Measurements from ENCODE around the gene TRABD2B. TPM values are rescaled to one million over a fixed set of nuclear protein-coding genes. Genes with fewer than 3 reads are reported as not detected.

TRABD2B gene
- total RNA-seq, 1 donor = not detected

DNA sequence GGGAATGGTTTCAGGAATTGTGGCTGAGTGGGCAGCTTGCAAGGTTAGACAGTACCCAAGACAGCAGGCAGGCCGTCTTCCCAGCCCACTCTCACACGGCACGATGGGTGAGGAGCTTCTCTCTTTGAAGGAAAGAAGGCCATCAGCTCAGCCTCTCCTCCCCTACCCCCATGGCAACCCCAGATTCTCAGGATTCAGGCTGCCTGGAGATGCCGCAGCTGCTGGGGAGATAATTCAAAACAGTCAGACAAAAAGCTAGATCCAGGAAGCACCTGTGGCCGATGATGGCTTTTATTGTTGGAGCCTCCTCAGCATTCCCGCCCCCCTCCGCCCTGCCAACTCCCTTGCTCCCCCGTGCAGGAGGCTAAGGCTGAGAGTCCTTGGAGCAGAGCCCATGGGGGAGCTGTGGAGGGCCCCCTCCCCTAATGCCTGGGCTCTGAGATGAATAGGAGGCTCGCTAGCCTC is 220.5 kb downstream of the TRABD2B start:
- H3K27me3 ChIP-seq (ENCODE audit: insufficient read depth, low read length) = no peaks in the 10 kb centered on the region
- H3K4me3 ChIP-seq (ENCODE audit: low read length) = no peak overlapping the region
- no peaks in the 10 kb centered on the region for H3K9me3 ChIP-seq (ENCODE audit: low read depth, low read length)
- H3K4me1 ChIP-seq (ENCODE audit: insufficient read depth, low read length) = no peaks in the 10 kb centered on the region

GRCh38 chr1:47774986-47775834 is 222.0 kb downstream of the TRABD2B start:
- no peaks in the 10 kb centered on the region for H3K9me3 ChIP-seq (ENCODE audit: low read depth, low read length)
- no peaks in the 10 kb centered on the region for H3K4me1 ChIP-seq (ENCODE audit: insufficient read depth, low read length)
- H3K4me3 ChIP-seq (ENCODE audit: low read length) = no peak overlapping the region
- no peaks in the 10 kb centered on the region for H3K27me3 ChIP-seq (ENCODE audit: insufficient read depth, low read length)

DNA sequence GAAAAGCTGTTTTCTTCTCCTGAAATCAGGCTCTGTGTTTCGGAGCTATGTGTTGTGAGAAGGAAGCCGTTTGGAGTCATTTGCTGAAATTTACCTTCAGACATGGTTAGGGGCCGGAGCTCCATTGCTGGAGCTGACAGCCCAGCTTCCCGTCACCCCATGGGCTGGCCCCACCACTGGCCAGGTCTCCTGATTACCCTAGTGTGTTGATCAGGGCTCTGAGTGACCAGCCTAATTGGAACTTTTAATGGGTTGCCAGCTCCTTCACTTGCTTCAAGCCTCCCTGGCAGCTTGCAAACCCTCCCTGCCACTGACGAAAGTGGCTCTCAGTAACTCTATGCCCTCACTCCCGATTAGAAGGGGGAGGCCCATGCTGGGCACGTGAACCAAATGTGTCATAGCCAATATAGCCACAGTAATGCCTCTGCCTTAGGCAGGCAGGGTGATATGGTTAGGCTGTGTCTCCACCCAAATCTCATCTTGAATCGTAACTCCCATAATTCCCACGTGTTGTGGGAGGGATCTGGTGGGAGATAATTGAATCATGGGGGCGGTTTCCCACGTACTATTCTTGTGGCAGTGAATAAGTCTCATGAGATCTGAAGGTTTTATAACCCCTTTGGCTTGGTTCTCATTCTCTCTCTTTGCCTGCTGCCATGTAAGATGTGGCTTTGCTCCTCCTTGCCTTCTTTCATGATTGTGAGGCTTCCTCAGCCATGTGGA is 224.1 kb downstream of the TRABD2B start:
- no peak overlapping the region for H3K4me3 ChIP-seq (ENCODE audit: low read length)
- H3K9me3 ChIP-seq (ENCODE audit: low read depth, low read length) = no peaks in the 10 kb centered on the region
- H3K27me3 ChIP-seq (ENCODE audit: insufficient read depth, low read length) = no peaks in the 10 kb centered on the region
- H3K4me1 ChIP-seq (ENCODE audit: insufficient read depth, low read length) = no peaks in the 10 kb centered on the region

DNA sequence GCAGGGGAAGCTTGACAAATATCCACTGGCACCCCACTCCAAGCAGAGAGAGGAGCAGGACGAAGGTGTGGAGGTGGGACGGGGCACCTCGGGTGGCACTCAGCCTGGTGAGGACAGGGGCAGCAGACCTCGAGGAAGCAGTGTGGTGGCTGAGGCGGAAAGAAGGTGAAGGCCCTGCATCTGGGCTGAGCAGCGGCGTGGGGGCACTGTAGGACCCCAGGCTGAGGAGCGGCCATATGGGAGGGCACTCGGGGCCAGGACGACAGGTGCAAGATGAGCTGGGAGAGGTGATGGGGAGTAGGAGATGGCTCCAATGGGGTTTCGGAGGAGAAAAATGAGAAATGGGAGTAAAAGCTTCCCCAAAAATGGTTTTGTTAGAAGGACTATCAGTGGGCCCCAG is 224.9 kb downstream of the TRABD2B start:
- no peaks in the 10 kb centered on the region for H3K4me1 ChIP-seq (ENCODE audit: insufficient read depth, low read length)
- no peak overlapping the region for H3K4me3 ChIP-seq (ENCODE audit: low read length)
- H3K9me3 ChIP-seq (ENCODE audit: low read depth, low read length) = no peaks in the 10 kb centered on the region
- no peaks in the 10 kb centered on the region for H3K27me3 ChIP-seq (ENCODE audit: insufficient read depth, low read length)

DNA sequence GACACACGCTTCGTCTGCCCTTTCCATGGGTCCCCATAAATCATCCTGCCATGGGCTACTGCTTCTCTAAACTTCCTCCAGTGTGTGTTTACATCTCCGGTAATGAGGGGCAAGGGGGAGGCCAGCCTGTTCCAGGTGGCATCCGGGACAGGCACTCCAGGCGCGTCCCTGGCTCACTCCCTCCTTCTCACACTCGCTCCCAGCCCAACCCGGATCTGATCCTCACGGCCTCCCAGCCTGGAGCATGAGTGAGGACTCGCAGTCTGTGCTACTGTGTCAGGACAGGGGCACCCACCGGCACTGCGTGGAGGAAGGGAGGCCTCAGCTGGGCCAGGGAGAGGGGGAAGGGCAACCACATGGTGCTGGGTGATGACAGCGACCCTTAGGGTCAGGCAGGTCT is 225.4 kb downstream of the TRABD2B start:
- H3K9me3 ChIP-seq (ENCODE audit: low read depth, low read length) = no peaks in the 10 kb centered on the region
- H3K4me1 ChIP-seq (ENCODE audit: insufficient read depth, low read length) = no peaks in the 10 kb centered on the region
- no peaks in the 10 kb centered on the region for H3K27me3 ChIP-seq (ENCODE audit: insufficient read depth, low read length)
- H3K4me3 ChIP-seq (ENCODE audit: low read length) = no peak overlapping the region

GRCh38 chr1:47769983-47770382 is 227.2 kb downstream of the TRABD2B start:
- Histone ChIP-seq H3K27me3 (ENCODE audit: insufficient read depth, low read length) (no peaks in the 10 kb centered on the region), H3K4me1 (ENCODE audit: insufficient read depth, low read length) (no peaks in the 10 kb centered on the region), H3K4me3 (ENCODE audit: low read length) (no peak overlapping the region), H3K9me3 (ENCODE audit: low read depth, low read length) (no peaks in the 10 kb centered on the region)

DNA sequence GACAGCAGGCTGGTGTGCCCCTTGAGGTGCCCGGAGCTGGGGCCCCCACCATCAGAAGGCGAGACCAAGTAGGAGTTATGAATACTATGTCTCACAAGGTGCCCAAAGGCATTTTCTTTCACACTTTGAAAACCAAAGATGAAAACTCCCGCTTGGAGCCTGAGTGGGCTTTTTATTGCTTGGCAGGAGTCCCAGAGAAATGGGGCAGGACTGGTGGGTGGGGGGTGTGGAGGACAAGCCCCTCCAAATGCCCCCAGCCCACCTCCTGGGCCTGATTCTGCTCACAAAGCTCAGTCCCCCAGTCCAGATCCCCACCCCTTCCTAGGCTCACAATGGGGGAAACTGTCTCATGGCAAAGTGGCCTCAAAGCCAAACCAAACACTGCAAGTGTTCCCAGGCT is 227.9 kb downstream of the TRABD2B start:
- Histone ChIP-seq H3K4me3 (ENCODE audit: low read length) (no peak overlapping the region), H3K9me3 (ENCODE audit: low read depth, low read length) (no peaks in the 10 kb centered on the region)

GRCh38 chr1:47767741-47768100 is 229.5 kb downstream of the TRABD2B start:
- Histone ChIP-seq H3K9me3 (ENCODE audit: low read depth, low read length) (no peaks in the 10 kb centered on the region), H3K27me3 (ENCODE audit: insufficient read depth, low read length) (no peaks in the 10 kb centered on the region), H3K4me1 (ENCODE audit: insufficient read depth, low read length) (no peaks in the 10 kb centered on the region), H3K4me3 (ENCODE audit: low read length) (no peak overlapping the region)

More for the DNA sequence above, 227.9 kb downstream of the TRABD2B start:
- no peaks in the 10 kb centered on the region for H3K4me1 ChIP-seq (ENCODE audit: insufficient read depth, low read length)
- no peaks in the 10 kb centered on the region for H3K27me3 ChIP-seq (ENCODE audit: insufficient read depth, low read length)

DNA sequence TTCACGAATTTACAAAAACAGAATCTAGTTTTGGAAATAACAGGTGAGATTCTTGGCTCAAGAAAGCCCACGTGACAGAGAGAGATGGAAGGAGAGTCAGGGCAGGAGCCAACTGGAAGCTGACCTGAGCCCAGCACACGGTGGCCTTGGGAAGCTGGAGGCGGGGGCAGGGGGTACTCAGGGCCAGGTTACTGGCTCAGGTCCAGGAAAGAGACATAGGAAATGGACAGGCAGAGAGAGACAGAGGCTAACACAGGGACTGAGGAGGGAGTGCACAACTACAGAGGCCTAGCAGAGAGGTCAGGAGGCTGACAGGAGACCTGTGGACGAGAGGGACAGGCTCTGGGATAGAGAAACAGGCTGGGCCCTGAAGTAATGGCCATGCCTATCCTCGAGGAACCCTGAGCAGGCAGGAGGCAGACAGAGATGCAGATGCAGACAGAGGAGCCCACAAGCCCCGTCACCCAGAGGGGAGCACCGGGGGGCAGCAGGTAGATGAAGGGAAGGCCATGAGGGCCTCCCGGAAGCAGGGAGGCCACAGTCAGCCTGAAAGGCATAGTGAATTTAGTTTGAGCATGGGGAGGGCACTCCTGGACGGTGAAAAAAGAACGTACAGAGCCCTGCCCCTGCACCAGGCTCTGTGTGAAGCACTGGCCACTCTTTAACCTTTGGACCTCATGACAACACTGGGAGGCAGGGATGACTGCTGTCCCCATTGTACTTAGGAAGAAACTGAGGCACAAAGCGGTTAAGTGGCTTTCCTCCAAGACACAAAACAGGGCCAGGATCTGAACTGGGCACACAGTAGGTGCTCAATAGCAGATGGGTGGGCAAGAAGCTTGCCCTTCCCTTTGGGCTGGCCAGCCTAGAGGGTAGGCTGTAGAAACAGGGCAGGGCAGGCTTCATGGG is 230.1 kb downstream of the TRABD2B start:
- H3K4me1 ChIP-seq (ENCODE audit: insufficient read depth, low read length) = no peaks in the 10 kb centered on the region
- no peaks in the 10 kb centered on the region for H3K9me3 ChIP-seq (ENCODE audit: low read depth, low read length)
- H3K27me3 ChIP-seq (ENCODE audit: insufficient read depth, low read length) = no peaks in the 10 kb centered on the region
- no peak overlapping the region for H3K4me3 ChIP-seq (ENCODE audit: low read length)

DNA sequence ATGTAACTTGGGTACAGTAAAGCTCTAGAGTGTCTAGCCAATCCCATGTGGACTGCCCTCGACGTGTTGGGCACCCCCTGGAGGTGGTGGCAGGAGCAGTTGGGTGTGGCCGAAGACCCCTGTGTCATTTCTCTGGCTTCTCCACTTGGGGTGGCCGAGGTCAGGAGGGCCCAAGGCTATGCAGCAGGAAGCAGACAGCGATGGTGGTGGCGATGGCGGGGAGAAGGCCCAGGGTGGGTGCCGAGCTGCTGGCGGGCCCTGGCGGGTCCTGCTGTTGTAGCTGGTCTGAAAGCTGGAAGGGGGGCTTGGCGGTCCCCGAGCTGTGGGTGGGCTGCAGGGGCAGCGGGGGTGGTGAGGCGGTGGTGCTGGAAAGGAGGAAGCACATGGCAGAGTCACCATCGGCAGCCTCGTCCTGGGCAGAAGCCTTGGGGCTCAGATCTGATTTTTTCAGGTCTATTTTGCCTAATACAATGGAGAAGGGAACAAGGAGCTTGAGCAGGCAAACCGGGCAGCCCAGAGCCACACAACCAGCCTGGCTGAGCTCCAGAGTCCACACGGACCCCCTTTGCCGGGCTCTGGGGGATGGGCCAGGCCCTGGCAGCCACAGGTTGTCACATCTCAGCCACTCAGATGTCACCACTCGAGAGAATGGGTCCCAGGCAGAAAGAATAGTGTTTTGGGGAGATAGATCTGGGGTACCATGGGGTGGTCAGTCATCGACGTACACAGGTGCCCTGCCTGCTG is 231.3 kb downstream of the TRABD2B start:
- Histone ChIP-seq H3K9me3 (ENCODE audit: low read depth, low read length) (no peaks in the 10 kb centered on the region), H3K4me3 (ENCODE audit: low read length) (no peak overlapping the region), H3K27me3 (ENCODE audit: insufficient read depth, low read length) (no peaks in the 10 kb centered on the region), H3K4me1 (ENCODE audit: insufficient read depth, low read length) (no peaks in the 10 kb centered on the region)

DNA sequence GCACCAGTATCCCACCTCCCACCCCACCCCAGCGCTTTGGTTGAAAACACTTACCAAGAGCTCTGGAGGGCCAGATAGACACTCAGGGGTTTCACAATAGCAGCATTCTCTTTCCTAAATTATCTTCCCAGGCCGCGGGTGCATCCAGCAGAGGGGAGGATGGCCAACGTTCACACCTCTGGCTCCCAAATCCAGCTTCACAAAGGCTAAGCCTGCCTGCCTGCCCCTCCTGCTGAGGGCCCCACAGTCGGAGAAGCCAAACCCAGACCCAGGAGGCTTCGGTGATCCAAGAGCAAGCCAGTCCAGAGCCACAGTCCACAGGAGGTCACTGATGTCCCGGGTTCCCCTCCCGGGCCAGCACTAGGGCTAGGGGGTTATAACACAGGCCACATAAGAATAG is 231.9 kb downstream of the TRABD2B start:
- H3K9me3 ChIP-seq (ENCODE audit: low read depth, low read length) = no peaks in the 10 kb centered on the region
- no peaks in the 10 kb centered on the region for H3K4me1 ChIP-seq (ENCODE audit: insufficient read depth, low read length)
- no peak overlapping the region for H3K4me3 ChIP-seq (ENCODE audit: low read length)
- no peaks in the 10 kb centered on the region for H3K27me3 ChIP-seq (ENCODE audit: insufficient read depth, low read length)

DNA sequence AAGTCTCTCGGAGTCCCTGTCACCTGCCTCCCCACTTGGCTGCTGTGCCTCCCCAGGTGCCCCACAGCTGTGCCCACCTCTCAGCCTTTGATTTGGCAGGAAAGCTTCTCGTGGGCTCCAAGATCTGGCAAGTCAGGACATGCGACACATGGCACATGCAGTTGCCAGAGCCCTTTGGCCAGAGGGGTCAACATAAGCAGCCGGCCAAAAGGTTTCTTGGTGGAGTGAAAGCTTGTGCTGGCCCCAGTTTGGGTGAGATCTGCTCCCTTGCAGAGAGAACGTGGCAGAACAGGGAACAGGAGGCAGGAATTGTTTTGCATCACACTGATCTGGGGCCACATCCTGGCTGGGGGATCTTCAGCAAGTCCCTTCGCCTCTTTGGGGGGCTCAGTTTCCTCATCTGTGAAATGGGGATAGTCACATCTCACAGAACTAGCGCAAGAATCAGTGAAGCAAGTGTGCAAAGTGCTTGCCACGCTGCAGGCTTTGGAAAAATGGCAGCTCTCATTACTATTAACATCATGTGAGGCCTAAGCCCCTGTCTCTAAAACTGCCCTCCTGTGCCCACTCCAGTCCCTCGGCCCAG is 232.6 kb downstream of the TRABD2B start:
- H3K27me3 ChIP-seq (ENCODE audit: insufficient read depth, low read length) = no peaks in the 10 kb centered on the region
- no peaks in the 10 kb centered on the region for H3K9me3 ChIP-seq (ENCODE audit: low read depth, low read length)
- no peaks in the 10 kb centered on the region for H3K4me1 ChIP-seq (ENCODE audit: insufficient read depth, low read length)
- H3K4me3 ChIP-seq (ENCODE audit: low read length) = no peak overlapping the region

DNA sequence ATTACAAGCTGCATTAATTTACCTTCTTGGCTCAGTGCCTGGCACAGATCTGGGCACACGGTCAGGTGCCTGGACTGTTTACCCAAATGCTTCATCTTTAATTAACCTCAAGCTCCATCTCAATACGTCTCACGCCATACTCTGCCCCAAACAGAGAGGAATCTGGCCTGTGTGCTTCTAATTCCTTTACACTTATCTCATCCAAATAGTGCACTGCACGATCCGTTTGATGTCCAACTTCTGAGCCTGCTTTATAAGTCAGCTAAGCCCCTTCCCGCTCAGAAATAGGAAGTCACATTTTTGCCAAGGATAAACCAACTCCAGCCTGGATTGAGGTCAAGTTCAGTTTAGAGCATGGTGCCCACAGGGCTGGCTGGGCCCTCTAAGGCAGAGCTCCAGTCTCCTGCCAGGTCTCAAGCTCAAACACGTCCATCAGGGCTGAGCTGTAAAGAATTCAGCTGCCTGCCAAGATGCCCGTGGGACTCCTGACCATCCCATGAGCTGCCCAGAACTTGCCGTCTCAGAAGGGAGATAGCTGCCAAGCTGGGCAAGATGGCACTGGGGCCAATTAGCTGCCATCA is 233.5 kb downstream of the TRABD2B start:
- H3K4me1 ChIP-seq (ENCODE audit: insufficient read depth, low read length) = no peaks in the 10 kb centered on the region
- no peaks in the 10 kb centered on the region for H3K27me3 ChIP-seq (ENCODE audit: insufficient read depth, low read length)
- H3K9me3 ChIP-seq (ENCODE audit: low read depth, low read length) = no peaks in the 10 kb centered on the region
- H3K4me3 ChIP-seq (ENCODE audit: low read length) = no peak overlapping the region

GRCh38 chr1:47761974-47762373 is 235.2 kb downstream of the TRABD2B start:
- H3K9me3 ChIP-seq (ENCODE audit: low read depth, low read length) = no peaks in the 10 kb centered on the region
- H3K4me3 ChIP-seq (ENCODE audit: low read length) = no peak overlapping the region
- no peaks in the 10 kb centered on the region for H3K27me3 ChIP-seq (ENCODE audit: insufficient read depth, low read length)
- H3K4me1 ChIP-seq (ENCODE audit: insufficient read depth, low read length) = no peaks in the 10 kb centered on the region
